Activated CD4-positive, CD25-positive, alpha-beta regulatory T cell treated with anti-CD3 and anti-CD28 coated beads, Interleukin-2, amount 50 U/mL, for 24 hours (primary cell): ENCODE results near the gene CTTNBP2NL.

Source experiments
- ATAC-seq, 2 donors: fragments of 150-1000 bp; cut with Tn5 transposase; one replicate each; pipeline ENCODE4 v1.10.0; 2021; ENCODE audit warnings: mild to moderate bottlenecking in 1 of 2, moderate library complexity in 1 of 2

Gene CTTNBP2NL, protein sequence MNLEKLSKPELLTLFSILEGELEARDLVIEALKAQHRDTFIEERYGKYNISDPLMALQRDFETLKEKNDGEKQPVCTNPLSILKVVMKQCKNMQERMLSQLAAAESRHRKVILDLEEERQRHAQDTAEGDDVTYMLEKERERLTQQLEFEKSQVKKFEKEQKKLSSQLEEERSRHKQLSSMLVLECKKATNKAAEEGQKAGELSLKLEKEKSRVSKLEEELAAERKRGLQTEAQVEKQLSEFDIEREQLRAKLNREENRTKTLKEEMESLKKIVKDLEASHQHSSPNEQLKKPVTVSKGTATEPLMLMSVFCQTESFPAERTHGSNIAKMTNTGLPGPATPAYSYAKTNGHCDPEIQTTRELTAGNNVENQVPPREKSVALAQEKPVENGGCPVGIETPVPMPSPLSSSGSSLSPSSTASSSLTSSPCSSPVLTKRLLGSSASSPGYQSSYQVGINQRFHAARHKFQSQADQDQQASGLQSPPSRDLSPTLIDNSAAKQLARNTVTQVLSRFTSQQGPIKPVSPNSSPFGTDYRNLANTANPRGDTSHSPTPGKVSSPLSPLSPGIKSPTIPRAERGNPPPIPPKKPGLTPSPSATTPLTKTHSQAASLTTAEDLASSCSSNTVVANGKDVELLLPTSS

DNA sequence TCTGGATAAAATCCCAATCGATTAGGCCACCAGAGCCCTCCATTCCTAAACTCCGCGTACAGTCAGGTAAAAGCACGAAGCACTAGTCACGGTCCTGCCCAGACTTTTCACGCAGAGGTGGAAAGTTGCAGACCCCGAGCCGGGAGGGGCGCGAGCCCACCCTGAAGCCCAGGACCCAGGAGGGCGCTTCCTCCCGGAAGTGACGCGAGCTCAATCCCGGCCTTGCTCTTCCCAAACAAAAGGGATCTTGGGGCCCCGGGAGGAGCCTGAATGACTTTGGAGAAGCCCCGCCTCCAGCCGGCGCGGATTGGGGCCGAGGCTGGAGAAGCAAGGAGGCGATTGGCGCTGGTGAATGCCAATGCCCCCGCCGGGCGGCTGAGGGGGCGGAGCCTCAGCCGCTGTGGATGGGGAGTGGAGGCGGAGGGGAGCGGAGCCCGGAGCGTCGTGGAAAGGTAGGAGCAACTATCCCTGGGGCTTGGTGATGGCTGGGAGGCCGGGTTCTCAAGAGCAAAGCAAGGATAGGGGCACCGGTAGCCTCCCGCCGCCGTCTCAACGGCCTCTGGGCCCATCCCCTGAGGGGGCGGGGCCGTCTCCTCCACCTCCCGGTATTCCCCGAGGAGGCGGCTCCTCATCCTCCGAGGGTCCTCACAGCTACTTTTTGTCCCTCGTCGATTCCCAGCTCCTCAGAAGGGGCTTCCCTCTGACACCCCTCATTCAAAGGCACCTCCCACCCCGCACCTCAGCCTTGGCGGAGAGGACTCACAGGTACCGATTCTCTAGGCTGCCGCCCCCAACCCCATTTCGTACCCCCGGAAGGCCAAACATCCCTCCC is at the start of gene CTTNBP2NL:
TSS of gene CTTNBP2NL (plus strand) at position 394 of the 832 bp plus-strand sequence. CDS start 19,952 bp downstream, outside the sequence.
- ATAC-seq, result peak; percentile 93 to 95

DNA sequence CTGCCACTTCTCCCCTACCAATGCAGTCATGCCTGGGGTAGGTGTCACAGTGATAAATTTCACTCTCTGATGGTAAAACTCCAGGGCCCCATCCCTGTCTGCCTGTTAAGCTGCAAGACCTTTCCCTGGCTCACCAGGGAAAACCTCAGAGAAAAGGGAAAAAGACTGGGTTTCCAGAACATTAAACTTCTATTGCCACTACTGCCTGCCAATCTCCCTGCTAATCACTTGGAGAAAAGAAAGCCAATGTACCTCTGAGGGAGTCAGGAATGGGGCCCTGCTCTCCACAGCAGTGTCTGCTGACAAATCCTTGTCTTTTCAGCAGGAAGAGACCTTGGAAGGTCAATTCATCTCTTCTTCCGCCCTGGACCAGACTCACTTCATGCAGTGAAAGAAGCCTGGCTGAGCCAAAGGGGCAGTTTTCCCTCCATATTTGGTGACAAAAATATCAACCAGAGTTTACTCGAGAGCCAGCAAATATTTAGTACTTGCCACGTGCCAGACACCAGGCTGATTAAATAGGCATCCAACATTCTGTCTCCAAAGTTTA is 49.1 kb upstream of the CTTNBP2NL start:
- ATAC-seq, result no peak

DNA sequence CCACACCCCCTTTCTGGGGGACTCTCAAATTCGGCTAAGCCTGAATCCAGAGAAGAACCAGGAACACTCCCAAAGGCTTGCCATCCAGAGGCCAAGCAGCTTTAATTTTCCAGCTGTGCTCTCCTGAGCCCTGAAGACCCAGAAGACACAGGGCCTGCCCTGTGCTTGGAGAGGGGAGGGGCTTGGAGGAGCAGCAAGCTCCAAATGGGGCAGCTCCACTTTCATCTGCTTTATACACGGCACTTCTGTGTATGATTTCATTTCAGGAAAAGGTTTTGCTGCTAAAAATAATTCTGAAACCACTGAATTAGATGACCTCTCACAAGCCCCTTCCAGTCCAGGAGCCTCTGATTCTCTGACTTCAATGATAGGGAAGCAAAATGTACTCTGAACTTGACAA is 39.2 kb upstream of the CTTNBP2NL start:
- ATAC-seq, result no peak

DNA sequence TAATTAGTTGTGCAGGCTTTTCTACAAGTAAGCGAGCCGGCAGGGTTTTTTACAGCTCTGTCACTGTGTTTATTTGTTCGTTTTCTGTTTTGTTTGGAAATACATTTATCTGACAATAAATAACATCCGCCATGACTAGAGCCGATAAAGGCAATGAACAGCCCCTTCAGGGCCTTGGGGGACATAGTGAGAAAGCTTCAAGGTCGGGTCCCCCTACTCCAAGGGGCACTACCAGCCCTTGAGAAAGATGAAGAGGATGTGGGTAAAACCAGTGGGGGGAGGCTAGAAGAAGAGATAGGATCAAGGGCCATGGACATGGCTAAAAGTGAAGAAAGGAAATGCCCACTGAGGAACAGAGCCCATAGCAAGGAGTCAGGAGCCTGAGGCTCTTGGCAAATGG is 38.5 kb upstream of the CTTNBP2NL start:
- no peak for ATAC-seq

DNA sequence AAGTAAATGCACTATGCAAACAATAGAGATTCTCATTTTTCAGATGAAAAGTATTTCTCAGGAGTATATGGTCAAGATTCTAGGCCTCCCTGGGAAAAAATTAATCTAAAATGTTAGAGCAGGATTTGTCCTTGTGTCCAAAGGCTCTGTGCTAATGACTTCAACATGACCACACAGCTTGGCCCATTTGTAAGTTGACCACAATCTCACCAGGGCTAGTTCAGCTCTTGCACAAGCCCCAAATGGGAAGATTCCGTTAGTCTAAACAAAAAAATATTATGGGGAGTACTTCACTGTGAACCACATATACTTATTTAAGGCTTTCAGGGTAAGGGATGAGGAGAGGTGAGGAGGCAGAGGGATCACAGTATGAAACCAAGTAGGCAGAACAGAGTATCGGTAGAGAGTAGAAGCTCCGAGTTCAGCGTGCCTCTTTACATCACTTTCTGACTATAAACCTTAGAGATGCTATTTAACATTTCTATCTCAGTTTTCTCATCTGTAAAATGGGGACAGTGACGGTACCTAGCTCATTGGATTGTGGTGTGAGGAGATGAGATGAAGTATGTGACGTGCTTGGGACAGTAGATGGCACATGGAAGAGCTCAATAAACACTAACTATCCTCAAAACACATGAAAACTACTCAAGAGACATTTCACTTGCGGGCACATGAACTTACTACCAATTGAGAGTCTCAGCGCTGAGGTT is 37.8 kb upstream of the CTTNBP2NL start:
- no peak for ATAC-seq

DNA sequence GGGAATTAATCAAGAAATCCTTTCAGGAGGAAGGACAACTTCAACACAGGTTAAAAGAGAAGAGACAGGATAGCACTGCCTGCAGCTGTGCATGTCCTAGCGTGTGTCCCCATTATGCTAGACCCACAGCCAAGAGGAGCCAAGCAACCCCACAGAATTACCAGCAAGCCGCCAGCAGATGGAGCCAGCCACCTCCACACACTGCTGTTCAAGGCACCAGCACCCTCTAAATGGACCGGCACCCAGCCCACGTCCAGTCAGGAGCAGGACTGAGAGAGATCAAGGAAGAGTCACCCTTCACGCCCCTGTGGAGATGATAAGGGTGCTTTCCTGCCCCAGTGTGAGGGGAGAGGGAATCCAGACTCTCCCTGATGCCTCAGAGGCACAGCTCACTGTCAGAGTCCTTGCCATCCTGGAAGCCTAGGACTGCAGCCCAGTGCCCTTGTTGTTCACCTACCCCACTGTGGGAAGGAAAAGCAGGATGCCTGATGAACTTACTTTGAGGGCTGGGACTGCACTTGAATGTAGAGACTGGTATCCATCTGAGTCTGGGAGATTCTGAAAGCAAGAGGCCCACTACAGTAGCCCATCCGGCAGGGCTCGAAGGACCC is 37.1 kb upstream of the CTTNBP2NL start:
- peak; percentile 25 to 58 for ATAC-seq

DNA sequence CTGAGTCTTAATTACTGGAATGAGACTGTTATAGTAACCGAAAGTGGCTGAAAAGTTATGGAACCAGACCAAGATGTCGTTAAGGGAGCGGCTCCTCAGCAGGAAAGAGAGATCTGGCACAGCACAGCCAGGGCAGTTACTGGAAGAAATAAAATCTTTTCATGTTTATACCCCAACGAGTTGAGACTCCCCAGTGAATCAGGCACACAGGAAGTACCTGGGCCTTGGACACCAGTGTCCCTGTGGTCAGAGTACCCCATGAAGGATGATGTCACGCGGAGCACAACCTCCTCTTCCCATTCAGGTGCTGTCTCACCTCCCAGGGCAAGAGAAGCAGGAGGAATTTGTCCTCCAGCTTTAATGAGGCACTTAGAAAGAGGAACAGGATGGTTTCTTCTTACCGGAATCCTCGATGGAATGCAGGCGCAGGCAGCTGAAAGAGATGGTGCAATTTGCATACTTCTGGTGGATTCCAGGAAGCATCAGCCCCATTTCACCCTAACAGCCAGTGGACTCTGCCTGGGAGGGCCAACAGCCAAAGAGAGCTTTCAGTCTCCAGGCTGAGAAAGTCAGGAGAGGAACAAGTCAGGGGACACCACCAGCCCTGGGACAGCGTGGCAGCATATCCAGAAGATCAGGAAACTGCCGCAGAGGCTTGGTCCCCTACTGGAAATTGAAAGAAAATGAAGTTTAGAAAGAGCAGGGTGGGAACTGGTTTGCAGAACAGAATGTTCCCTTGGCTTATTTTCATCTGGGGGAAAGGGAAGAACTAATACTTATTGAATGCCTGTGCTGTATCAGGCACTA is 35.9 kb upstream of the CTTNBP2NL start:
- ATAC-seq, result no peak

DNA sequence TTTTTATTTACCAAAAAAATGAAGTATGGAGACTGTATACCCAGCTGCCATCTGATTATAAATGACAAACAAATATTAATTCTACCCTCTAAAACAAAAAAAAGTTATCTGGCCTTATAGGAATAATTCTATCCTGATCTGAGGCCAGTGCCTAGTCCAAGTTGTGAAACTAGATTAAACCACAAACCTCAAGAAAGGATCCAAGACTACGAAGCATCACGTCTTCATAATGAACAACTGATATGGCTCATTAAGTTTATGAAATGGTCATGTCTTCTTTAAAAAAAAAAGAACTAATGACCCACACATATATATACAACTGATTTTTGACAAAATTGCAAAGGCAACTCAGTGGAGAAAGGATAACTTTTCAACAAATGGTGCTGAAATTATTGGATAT is 32.4 kb upstream of the CTTNBP2NL start:
- ATAC-seq, result no peak

DNA sequence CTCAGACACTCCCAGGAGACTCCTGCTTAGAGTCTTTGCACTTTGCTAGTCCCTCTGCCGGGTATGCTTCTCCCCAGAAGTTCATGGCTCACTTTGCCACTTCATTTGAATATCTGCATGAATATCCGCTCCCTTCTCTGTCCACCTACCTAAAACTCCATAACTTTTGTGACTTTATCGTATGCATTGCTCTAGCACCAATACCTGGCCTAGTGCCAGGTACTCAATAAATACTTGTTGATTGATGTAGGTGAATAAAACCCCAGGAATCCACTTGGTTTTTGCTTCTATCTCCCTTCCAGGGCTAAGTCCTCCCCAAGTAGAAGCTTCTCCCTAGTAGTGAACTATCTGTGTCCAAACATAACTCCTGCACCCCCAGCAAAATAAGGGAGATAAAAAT is 27.8 kb upstream of the CTTNBP2NL start:
- ATAC-seq, result no peak

DNA sequence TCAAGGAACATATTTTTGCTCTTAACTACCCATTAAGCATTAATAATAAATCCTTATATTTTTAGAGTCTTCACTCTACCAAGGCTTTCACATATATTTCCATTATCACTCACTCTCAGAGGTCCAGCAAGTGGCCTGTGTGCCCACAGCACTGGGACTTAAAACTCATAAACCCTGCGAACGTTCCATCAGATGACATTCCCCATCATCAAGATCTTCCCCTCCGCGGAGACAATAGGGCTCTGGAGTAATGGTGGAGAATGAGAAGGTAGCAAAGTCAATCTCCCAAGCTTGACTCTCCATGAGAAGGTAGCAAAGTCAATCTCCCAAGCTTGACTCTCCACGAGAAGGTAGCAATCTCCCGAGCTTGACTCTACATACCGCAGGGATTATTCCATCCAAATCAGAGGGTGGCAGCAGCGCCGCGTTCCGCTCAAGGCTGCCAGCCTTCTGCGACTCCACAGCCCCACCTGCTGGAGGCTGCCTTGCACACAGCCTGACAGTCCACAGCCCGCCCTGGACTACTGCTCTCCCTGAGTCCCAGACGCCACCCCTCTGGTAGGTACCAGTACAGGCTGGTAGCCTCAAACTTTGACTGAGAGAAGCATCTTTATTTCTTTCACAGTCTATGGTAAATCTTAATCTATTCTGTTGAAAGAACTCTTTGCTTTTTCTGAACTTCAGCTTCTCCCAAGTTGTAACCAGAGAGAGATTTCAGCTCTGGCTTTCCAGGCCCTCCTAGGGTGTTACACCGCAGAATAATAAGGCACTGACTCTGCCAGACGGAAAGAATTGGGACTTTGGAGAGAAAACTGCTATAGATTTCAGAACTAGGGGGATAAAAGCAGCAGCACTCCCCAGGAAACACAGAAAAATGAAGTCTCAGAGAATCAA is 26.4 kb upstream of the CTTNBP2NL start:
- ATAC-seq, result peak; percentile 94 to 97

DNA sequence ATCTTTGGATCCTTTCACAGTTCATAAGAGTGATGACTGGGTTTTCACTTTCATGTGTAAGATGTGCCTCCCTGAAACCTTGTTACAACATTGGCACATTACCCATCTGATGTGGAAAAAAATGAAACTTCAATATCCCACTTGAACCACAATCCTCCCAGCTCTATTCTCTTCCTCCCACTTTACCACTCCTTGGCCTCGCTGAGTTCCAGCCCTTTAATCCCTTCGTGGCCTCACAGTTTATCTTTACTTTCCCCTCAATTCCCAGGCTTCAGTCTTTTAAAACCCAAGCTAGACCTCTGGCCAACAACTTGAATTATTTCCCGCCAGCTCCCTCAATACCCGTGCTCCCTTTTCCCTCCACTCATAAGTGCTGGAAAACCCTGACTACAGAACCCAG is 25.0 kb upstream of the CTTNBP2NL start:
- ATAC-seq, result no peak

DNA sequence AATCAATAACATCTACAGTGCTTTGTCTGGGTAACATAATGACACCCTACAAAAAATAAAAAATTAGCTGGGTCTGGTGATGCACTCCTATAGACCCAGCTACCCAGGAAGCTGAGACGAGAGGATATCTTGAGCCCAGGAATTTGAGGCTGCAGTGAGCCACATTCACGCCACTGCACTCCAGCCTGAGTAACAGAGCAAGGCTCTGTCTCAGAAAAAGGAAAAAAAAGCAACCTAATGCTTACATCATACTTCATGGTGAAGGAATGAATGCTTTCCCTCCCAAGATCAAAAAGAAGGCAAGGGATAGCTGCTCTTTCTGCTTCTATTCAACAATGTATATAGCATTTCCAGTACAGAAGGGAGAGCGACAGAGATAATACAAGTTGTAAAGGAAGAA is 24.2 kb upstream of the CTTNBP2NL start:
- no peak for ATAC-seq

DNA sequence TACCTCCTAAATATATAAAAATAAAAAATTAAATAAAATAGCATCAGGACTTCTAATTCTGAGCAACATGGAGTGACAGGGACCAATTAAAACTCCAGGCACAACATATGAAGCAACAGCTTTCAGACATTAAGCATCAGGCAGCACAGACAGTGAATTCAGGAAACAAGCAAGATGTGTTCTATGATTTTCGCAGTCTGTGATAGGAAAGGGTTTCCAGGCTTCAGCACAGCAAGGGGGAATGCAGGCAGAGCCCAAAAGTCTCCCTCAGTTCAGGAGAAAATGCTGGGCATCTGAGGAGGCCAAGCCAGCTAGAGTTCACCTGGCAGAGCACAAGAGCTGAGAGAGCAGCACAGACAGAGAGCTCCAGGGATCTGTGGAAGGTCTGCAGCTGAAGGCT is 22.2 kb upstream of the CTTNBP2NL start:
- ATAC-seq, result no peak

DNA sequence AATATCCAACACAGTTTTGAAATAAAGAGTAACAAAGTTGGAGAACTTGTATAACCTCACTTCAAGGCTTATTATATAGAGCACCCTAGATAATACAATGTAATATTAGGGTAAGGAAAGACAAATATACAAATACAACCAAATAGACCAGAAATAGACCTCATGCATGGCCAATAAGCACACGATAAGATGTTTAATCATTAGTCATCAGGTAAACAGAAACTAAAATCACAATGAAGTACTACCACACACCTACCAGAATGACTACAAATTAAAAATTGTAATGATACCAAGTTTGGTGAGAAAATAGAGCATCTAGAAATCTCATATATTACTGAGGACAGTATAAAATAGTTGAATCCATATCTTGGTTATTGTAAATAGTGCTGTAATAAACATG is 20.3 kb upstream of the CTTNBP2NL start:
- peak; percentile 35 to 55 for ATAC-seq

DNA sequence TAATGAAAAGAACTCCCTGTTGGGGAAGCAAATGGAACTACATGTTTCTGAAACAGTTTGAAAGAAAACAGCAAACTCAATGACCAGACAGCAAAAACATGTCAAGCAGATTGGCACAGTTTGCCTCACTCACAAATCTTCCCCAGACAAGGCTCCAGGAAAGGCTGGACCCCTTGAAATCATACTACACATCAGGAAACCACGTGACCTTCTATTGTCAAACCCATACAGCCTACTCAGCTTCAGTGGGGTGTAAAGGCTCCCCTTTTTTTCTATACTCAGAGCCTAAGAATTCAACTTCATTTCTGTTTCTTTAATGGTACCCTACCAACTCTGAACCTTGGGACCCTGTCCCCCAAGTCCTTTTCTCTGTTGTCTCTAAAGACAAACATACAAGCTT is 15.7 kb upstream of the CTTNBP2NL start:
- no peak for ATAC-seq

DNA sequence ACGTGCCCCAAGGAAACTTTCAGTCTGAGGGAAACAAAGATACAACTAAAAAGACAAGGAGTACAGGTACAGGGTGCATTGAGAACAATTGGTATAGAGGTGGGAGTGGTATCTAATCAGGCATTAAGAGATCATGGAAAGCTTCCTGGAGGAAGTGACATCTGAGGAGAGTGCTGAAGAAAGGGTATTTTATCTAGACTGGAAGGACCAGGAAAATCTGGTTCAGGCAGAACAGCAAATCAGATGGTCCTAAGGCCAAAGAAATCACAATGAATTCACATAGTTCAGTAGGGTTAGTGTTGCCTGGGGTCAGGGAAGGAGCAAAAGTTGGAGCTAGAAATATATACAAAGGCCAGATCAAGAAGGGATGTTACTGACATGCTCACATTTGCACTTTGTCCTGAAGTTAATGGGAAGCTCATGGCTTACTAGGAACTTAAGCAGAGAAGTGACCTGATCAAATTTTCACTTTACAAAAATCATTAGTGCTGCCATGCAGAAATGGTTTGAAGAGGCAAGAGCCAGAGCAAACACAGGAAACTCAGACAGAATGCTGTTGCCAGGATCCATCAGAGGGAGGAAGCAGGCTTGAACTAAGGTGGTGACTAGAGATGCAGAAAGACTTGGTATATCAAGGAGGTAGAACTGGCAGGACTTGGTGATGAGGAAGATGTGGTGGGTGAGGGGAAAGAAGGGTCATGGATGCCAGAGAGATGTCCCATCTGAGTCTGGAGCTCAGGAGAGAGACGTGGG is 14.5 kb upstream of the CTTNBP2NL start:
- ATAC-seq, result no peak

DNA sequence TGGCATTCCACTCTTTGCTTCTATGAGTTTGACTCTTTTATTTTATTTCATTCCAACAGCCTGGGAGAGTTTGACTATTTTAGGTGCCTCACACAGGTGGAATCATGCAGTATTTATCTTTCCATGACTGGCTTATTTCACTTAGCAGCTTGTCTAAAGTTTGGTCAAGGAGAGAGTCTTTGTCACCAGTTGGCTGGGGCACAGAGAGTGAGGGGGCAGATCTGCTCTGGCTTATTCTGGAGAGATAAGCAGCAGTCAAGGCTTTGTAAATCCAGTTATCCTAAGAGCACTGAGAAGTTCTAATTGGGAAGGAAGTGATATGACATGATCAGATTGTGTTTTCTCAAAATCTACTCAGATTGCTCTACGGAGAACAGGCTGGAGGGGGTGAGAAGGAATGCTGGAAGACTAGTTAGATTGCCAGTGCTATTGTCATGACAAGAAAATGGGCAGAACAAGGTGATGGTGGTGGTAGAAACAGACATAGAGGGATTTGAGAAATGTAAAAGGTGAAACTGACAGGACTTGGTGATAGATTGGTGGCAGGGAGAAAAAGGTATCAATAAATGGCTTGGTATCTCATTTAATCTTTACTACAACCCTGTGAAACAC is 12.1 kb upstream of the CTTNBP2NL start:
- no peak for ATAC-seq

DNA sequence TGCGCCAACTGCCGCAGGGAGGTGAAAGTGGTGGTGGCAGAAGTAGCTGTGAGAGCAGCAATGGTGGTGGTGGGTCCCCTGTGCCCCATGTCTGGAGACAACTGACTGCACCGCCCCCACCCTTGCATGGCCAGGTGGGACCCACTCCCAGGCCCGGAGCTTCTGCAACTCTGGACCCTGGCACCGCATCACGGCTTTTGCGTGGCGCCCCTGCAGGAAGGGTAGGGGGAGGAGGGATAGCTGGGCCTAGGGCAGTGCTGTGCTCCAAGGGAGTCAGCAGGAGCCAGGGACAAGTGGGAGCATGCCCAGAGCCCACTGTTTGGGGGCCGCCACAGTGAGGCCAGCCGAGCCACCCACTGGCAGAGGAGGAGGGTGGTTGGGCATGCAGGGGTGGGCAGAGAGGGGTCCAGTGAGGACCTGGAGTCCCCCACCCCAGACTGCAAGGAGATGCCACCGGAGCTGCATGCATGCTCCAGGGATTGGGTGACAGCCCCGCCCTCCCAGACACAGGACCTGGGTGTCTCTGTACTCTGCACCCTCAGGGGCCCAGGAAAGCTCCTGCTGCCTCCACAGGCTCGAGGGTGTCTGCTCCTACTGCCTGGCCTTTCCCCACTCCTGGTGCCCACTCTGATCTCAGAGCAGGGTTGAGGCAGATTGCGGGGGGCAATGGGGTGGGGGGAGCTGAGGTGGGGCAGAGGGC is 9.8 kb upstream of the CTTNBP2NL start:
- no peak for ATAC-seq
